GM12892 (cell line): ENCODE results near the gene ZNF652.
"Not testable (repeated sequence)": the region's sequence is repeated elsewhere in the genome, so short reads cannot be mapped to it uniquely, and the experiment has no call there.

ENCODE experiments used
- DNase-seq: peaks from one replicate; pipeline ENCODE4 v3.0.0; 2011; ENCODE audit not compliant: insufficient read length
- FAIRE-seq: peaks from 2 replicates; lab custom pipeline; 2011; peaks lifted over from hg19 to GRCh38; lab: Jason Lieb, UNC
- POLR2A ChIP-seq: IDR thresholded peaks from 2 replicates; pipeline ENCODE4 v1.6.1; 2011; ENCODE audit warnings: low read depth, low read length, control low read depth
- POLR2AphosphoS5 ChIP-seq: IDR thresholded peaks from 2 replicates; pipeline ENCODE4 v1.6.1; 2011; ENCODE audit warnings: low read depth, low read length, control low read depth
- TAF1 ChIP-seq: IDR thresholded peaks from 2 replicates; pipeline ENCODE4 v1.6.1; 2011; ENCODE audit warnings: low read depth, mild to moderate bottlenecking, control low read depth, low read length, borderline replicate concordance

The ZNF652 gene

DNA sequence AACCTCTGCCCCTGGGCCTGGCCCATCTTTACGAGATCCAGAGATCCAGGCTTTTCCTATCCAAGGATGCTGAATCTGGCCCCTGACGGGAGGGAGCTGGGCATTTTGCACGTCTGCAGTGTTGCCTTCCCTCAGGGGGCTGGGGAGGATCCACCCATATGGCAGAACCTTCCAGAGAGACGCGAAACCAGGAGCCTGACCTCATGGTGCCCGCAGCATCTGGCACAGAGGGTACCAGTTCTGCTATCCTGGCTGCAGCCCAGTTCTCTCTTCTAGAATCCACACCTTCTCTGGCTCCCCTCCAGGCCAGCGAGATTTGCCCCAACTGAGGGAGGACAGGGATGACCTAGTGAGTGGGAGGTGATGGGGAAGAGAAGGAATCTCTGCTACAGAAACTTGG is 20.5 kb upstream of the ZNF652 start:
- no peak for DNase-seq
- FAIRE-seq, result no peak
- no peak for TF ChIP-seq TAF1
- no peak for TF ChIP-seq POLR2A
- TF ChIP-seq POLR2AphosphoS5, result no peak

DNA sequence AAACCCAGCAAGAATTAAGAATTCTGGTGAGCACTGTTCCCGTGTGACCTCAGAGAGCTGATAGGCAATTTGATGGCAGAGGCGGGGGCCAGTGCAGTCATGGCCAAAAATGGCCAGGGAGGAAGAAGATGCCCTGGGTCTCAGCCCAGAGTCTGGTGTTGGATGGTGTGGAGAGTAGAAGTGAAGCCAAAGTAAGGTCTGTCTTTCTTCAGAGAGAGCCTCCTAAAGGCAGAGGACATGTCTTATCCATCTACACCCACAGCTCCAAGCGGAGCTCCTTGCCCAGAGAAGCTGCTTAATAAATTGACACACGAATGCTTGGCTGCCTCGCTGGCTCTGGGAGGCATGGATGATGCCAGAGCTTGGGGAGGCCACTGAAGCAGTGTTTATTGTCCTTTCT is 19.7 kb upstream of the ZNF652 start:
- no peak for FAIRE-seq
- no peak for DNase-seq
- TF ChIP-seq TAF1, result no peak
- TF ChIP-seq POLR2A, result no peak
- TF ChIP-seq POLR2AphosphoS5, result no peak

DNA sequence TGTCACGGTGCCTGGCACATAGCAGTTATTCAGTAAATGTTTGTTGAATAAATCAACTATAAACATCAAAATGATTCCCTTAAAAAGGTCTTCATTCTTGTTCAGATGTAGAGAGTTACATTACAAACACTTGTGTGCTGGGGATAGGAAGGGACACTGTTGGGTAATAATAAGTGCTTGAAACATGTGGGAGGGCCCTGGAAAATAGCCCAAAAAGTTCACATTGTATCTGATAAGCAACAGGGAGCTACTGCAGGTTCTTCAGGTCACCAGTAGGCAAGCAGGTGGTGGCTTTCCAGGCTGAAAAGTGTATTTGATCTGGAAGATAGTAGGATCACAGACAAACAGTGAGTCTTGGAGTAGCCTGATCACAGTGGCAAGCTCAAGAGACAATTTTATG is 19.0 kb upstream of the ZNF652 start:
- FAIRE-seq (no peak), DNase-seq (no peak)
- no peak for TF ChIP-seq TAF1
- TF ChIP-seq POLR2A, result no peak
- TF ChIP-seq POLR2AphosphoS5, result no peak

DNA sequence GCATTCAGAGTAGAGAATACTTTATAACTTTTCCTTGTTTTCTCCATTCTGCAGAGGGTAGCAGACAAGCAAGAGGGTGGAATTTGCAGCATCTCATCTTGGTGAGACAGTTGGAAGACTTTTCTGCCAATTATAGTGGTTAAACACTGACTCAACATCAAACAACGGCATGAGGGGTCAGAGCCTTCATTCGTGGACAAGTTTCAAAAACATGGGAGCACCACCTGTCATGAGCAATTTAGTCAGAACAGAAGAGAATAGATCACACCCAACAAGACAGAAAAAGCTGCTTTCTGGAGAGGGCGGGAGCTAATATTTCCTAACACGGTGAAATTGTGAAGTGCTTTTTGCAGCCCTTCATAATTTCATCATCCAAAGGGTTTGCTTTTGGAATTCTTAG is 17.9 kb upstream of the ZNF652 start:
- FAIRE-seq (no peak), DNase-seq (no peak)

DNA sequence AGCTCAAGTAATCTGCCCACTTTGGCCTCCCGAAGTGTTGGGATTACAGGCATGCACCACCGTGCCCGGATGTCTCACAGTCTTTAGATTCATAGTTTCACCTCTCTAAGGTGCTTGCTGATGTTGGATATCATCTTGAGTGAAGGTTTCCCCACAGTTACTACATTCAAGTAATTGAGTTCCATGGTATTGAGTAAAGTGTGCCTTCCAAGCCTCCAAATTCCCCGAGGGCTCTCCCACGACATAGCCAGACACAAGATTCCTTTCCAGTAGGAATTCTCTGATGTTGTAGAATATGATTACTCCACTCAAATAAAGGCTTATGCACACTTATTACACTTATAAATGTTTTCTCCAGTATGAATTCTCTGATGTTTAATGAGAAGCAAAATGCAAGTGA is 16.3 kb upstream of the ZNF652 start:
- no peak for FAIRE-seq
- TF ChIP-seq POLR2AphosphoS5 (no peak), TAF1 (no peak), POLR2A (no peak)

More for the DNA sequence above, 17.9 kb upstream of the ZNF652 start:
- TF ChIP-seq TAF1 (no peak), POLR2AphosphoS5 (no peak), POLR2A (no peak)

DNA sequence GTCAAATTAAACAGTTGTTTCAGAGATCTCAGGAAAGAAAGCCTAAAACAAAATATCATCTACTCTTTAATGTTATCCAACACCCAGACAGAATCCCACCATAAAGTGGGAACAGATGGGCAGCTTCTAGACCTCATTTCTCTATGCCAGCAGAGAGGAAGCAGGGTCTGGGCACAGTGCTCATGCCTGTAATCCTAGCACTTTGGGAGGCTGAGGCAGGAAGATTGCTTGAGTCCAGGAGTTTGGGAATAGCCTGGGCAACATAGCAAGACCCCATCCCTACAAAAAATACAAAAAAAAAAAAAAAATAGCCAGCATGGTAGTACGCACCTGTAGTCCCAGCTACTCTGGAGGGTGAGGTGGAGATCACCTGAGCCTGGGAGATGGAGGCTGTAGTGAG is 13.5 kb upstream of the ZNF652 start:
- TF ChIP-seq TAF1 (no peak), POLR2A (no peak), POLR2AphosphoS5 (no peak)
- FAIRE-seq, result no peak
- DNase-seq, result no peak

More for the DNA sequence above, 16.3 kb upstream of the ZNF652 start:
- no peak for DNase-seq

DNA sequence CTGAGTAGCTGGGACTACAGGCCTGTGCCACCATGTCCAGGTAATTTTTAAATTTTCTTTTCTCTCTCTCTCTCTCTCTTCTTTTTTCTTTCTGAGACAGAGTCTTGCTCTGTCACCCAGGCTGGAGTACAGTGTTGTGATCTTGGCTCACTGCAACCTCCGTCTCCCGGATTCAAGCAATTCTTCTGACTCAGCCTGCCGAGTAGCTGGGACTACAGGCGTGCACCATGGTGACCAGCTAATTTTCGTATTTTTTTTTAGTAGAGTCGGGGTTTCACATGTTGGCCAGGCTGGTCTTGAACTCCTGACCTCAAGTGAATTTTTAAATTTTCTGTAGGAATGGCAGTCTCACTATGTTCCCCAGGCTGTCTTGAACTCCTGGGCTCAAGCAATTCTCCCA is 11.1 kb upstream of the ZNF652 start:
- DNase-seq, result no peak
- TF ChIP-seq TAF1 (no peak), POLR2A (no peak), POLR2AphosphoS5 (no peak)
- FAIRE-seq, result no peak

DNA sequence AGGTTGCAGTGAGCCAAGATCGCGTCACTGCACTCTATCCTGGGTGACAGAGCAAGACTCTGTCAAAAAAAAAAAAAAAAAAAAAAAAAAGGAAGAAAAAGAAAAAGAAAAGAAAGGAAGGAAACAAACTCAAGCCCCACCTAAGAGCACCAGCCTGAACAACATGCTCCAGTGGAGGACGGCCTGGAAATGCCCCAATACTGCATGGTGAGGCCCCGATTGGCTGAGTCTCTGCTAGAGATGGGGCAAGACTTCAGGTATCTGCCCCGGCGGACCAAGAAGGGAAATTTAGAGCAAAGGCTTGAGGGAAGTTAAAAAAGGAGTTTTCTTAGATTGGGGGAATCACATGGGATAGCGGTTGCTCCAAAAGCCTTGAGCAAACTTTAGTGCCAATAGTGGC is 10.4 kb upstream of the ZNF652 start:
- FAIRE-seq (no peak), DNase-seq (no peak)
- TF ChIP-seq POLR2A (no peak), POLR2AphosphoS5 (no peak), TAF1 (no peak)

DNA sequence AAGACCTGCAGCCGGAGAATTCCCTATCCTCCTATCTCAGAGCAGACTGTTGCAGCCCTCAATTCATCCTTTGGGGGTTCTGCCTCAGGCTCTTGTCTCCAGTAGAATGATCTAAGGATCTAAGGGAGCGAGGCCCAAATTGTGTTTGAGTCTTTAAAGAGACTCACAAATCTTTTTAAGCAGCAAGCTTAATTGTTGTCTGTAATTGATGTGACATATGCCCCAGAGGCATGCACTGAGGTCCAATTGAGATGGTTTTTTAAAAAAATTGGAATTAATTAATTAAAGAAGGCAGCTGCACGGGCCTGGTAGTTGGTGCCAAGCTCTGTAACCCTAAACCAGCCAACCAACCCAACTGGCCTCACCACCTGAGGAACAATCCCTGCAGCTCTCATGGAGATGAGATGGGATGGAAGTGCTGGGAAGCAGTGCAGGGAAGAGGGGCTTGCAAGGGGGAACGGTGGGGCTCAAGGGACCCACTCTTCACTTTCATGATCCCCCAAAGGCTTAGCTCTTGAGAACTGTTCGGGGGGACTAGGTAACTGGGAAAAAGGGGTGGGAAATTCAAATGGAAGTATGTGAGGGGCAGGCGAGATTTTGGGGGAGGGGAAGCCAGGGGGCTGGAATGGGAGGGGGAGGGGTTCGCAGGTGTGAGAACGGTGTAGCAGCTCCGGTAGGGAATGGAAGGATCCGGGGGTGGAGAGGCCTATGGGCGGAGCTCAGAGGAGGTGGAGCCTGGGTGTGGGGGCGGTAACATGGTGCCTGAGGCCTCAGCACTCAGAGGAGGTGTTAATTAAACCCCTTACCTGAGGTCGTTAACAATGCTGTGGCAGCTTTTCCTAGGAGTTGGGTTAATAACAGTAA is 9.2 kb upstream of the ZNF652 start:
- TF ChIP-seq POLR2A (no peak), POLR2AphosphoS5 (no peak), TAF1 (no peak)
- FAIRE-seq, result no peak

DNA sequence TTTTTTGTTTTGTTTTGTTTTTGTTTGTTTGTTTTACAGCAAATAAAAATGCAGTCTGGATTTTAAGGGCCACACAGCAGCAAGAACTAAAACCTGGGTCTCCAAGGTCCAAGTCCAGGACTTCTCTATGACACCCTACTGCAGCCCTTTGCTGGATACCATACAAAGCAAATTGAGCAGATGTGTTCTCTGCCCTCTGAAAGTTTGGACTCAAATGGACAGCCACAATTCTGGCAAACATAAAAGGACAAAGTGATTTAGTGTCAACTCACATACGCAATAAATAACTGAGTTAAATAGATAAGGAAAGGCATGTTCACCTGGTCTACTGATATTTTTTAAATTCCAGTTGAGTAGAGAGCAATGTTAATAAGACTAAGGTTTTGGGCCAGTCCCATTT is 7.7 kb upstream of the ZNF652 start:
- FAIRE-seq (no peak), DNase-seq (no peak)
- TF ChIP-seq POLR2AphosphoS5 (no peak), TAF1 (no peak), POLR2A (no peak)

More for the DNA sequence above, 9.2 kb upstream of the ZNF652 start:
- no peak for DNase-seq

DNA sequence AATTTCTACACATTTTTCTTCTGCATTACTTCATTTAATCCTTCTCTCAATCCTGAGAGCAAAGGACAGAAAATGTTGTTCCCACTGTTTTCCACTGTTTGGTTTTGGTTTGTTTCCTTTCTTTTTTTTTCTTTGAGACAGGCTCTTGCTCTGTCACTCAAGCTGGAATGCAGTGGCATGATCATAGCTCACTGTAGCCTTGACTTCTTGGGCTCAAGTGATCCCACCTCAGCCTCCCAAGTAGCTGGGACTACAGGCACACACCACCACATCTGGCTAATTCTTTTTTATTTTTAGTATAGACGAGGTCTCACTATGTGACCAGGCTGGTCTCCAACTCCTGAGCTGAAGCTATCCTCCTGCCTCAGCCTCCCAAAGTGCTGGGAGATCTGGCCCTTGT is 7.0 kb upstream of the ZNF652 start:
- DNase-seq, result no peak
- no peak for FAIRE-seq
- TF ChIP-seq TAF1 (no peak), POLR2AphosphoS5 (no peak), POLR2A (no peak)

DNA sequence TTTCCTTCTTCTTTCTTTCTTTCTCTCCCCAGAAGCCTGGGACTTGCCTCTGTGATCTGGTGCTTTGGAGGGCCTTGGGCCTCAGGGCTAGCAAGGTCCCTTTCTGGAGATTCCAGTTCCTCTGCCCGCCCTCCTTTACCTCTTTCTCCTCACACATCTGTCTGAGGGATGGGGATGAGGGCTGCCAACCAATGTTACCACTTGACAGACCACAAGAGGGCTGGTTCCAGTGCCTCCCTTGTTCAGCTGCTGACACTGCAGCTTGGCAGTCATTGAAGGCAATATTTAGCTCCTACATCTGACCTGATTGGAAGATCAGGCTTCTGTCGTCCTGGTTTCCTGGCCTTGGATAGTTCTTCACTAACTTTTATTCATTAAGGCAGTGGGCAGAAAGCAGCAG is 3.6 kb upstream of the ZNF652 start:
- DNase-seq (no peak), FAIRE-seq (no peak)
- TF ChIP-seq TAF1 (no peak), POLR2AphosphoS5 (no peak), POLR2A (no peak)

DNA sequence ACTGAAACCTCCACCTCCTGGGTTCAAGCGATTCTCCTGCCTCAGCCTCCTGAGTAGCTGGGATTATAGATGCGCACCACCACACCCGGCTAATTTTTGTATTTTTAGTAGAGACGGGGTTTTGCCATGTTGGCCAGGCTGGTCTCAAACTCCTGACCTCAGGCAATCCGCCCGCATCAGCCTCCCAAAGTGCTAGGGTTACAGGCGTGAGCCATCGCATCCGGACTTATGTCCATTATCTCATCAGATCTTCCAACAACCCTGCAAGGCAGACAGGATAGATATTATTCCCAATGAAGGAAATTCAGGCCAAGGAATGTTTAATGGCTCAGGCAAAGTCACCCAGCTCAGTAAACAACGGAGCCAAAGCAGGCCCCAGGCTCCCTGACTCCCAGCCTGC is 3.1 kb upstream of the ZNF652 start:
- DNase-seq, FAIRE-seq: not testable (repeated sequence)
